Measurements from ENCODE around the gene TRIM65. TPM values are rescaled to one million over a fixed set of nuclear protein-coding genes. Genes with fewer than 3 reads are reported as not detected.

TRIM65 gene
- polyA plus RNA-seq, 1 donor from 2014 or later: 1.5 TPM

GRCh38 chr17:75922963-75923874 lies 26.5 kb upstream of the TRIM65 start:
- no peaks in the 10 kb centered on the region for H3K36me3 ChIP-seq (ENCODE audit: insufficient read depth, low read length)
- no peak overlapping the region for H3K27ac ChIP-seq (ENCODE audit: low read length)
- H3K79me2 ChIP-seq (replicated peaks; ENCODE audit: insufficient read depth, low read length): no peaks in the 10 kb centered on the region
- H2AFZ ChIP-seq (ENCODE audit: low read depth, low read length): no peak overlapping the region
- H3K9me2 ChIP-seq (ENCODE audit: insufficient read depth, low read length): no peaks in the 10 kb centered on the region
- no peaks in the 10 kb centered on the region for H3K27me3 ChIP-seq (ENCODE audit: insufficient read depth, low read depth, low read length)
- H3K4me2 ChIP-seq (ENCODE audit: low read length): no peak overlapping the region
- H3K9ac ChIP-seq (ENCODE audit: low read length): no peak overlapping the region
- H4K20me1 ChIP-seq (ENCODE audit: insufficient read depth): no peaks in the 10 kb centered on the region
- H3F3A ChIP-seq (ENCODE audit: insufficient read depth, low read length, poor library complexity, severe bottlenecking): no peaks in the 10 kb centered on the region
- no peak overlapping the region for H3K4me3 ChIP-seq (ENCODE audit: low read length)
- H3K9me3 ChIP-seq (ENCODE audit: low read length): no peaks in the 10 kb centered on the region
- no peak for TF ChIP-seq MXI1 (conservative IDR thresholded peaks at IDR 0.05; ENCODE audit: poor library complexity, severe bottlenecking)
- TF ChIP-seq SMC3 (conservative IDR thresholded peaks at IDR 0.05; ENCODE audit: poor library complexity): no peak
- TF ChIP-seq EZH2 (IDR thresholded peaks at IDR 0.05; ENCODE audit: borderline replicate concordance, insufficient read depth, low read length, poor library complexity, severe bottlenecking): no peak
- no peak for TF ChIP-seq EP300 (conservative IDR thresholded peaks at IDR 0.05; ENCODE audit: poor library complexity, severe bottlenecking)
- no peak for TF ChIP-seq REST (IDR thresholded peaks at IDR 0.05; ENCODE audit: borderline replicate concordance)
- no peak for TF ChIP-seq POLR2AphosphoS5 (IDR thresholded peaks at IDR 0.05)
- no peak for TF ChIP-seq TAF1 (IDR thresholded peaks at IDR 0.05; ENCODE audit: low read depth)
- TF ChIP-seq CTCF (IDR thresholded peaks at IDR 0.05; ENCODE audit: poor library complexity, severe bottlenecking): no peak
- no peak for TF ChIP-seq RAD21 (conservative IDR thresholded peaks at IDR 0.05)

GRCh38 chr17:75922173-75922961 lies 25.6 kb upstream of the TRIM65 start:
- TF ChIP-seq CTCF (IDR thresholded peaks at IDR 0.05; ENCODE audit: poor library complexity, severe bottlenecking) (no peak), SMC3 (conservative IDR thresholded peaks at IDR 0.05; ENCODE audit: poor library complexity) (no peak), EP300 (conservative IDR thresholded peaks at IDR 0.05; ENCODE audit: poor library complexity, severe bottlenecking) (no peak), POLR2AphosphoS5 (IDR thresholded peaks at IDR 0.05) (no peak), RAD21 (conservative IDR thresholded peaks at IDR 0.05) (no peak), TAF1 (IDR thresholded peaks at IDR 0.05; ENCODE audit: low read depth) (no peak), EZH2 (IDR thresholded peaks at IDR 0.05; ENCODE audit: borderline replicate concordance, insufficient read depth, low read length, poor library complexity, severe bottlenecking) (no peak), MXI1 (conservative IDR thresholded peaks at IDR 0.05; ENCODE audit: poor library complexity, severe bottlenecking) (no peak), REST (IDR thresholded peaks at IDR 0.05; ENCODE audit: borderline replicate concordance) (no peak)
- Histone ChIP-seq H3K4me3 (ENCODE audit: low read length) (no peak overlapping the region), H3K27ac (ENCODE audit: low read length) (no peak overlapping the region), H3K27me3 (ENCODE audit: insufficient read depth, low read depth, low read length) (no peaks in the 10 kb centered on the region), H4K20me1 (ENCODE audit: insufficient read depth) (no peaks in the 10 kb centered on the region), H2AFZ (ENCODE audit: low read depth, low read length) (no peak overlapping the region), H3K9ac (ENCODE audit: low read length) (no peak overlapping the region), H3K4me2 (ENCODE audit: low read length) (no peak overlapping the region), H3K9me3 (ENCODE audit: low read length) (no peaks in the 10 kb centered on the region), H3K9me2 (ENCODE audit: insufficient read depth, low read length) (no peaks in the 10 kb centered on the region), H3F3A (ENCODE audit: insufficient read depth, low read length, poor library complexity, severe bottlenecking) (no peaks in the 10 kb centered on the region), H3K36me3 (ENCODE audit: insufficient read depth, low read length) (no peaks in the 10 kb centered on the region), H3K79me2 (replicated peaks; ENCODE audit: insufficient read depth, low read length) (no peaks in the 10 kb centered on the region)

Measured in neural cell (in vitro differentiated cells).